Skin of body (tissue), 2 donors: ENCODE data around the gene ADAMTS18. TPM values are rescaled to one million over a fixed set of nuclear protein-coding genes. Genes with fewer than 3 reads are reported as not detected.

Experiments used
- DNase-seq: peaks from one replicate; lab custom pipeline; 2025; lab: John Stamatoyannopoulos, UW
- total RNA-seq: library from RNA; depleted of rRNA; stranded (reverse); fragments of >200 nt; gene quantifications from one replicate; pipeline ENCODE4 v1.2.3, GENCODE V29; 2014

ADAMTS18 gene
- total RNA-seq, 1 donor from 2014 or later, result 25.0 TPM

DNA sequence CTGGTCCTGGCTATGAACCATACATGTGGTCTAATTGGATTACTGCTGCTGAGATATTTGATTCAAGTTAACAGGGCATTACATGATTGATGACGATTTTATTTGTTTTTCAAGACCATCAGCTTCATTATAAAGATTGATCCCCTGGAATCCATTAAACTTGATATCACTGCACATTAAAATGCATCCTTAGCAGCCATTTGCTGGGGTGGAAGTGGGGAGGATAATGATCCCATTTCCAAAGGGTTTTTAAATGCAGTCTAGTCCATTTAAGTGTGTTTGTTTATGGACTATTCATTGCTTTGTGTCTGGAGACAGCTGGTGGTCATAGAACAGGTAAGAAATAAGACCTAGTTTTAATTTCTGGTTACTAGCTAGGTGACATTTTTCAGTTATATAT is 40.9 kb downstream of the ADAMTS18 start:
- no peak for DNase-seq

DNA sequence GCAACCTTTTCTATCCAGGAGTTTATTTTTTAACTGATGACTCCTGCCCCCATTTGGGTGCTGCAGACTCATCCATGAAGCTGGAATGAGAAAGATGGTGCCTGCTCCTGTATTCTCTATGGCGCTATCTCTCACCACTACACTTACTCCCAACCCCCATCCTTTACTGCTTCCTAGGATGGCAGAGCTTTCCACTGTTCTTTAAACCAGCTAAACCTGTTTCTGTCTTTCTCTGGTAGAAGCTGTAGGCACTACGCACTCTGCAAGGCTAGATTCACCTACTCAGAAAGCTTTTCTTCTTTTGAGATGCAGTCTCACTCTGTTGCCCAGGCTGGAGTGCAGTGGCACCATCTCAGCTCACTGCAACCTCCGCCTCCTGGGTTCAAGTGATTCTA is 47.0 kb downstream of the ADAMTS18 start:
- DNase-seq, result no peak

GRCh38 chr16:77386831-77387814 is 47.7 kb downstream of the ADAMTS18 start:
- DNase-seq, result peak; percentile 12

DNA sequence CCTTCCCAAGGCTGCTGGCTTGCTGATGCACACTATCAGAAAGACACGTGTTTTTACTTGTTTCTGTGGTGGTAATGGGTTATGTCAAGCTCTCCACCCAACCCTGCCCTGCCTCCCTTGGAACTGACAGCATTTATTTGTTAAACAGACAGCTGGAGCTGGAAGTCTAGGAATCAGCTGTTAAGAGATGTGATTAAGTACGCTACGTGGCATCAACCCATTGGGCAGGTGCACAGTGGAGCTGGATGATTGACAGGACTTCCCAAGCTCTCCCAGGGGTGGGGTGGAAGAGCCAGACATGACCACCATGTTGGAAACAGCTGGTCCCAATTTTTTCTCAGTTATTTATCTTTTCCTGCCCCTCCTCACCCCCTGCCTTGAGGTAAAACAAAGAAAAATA is 49.4 kb downstream of the ADAMTS18 start:
- peak; percentile 82 for DNase-seq

DNA sequence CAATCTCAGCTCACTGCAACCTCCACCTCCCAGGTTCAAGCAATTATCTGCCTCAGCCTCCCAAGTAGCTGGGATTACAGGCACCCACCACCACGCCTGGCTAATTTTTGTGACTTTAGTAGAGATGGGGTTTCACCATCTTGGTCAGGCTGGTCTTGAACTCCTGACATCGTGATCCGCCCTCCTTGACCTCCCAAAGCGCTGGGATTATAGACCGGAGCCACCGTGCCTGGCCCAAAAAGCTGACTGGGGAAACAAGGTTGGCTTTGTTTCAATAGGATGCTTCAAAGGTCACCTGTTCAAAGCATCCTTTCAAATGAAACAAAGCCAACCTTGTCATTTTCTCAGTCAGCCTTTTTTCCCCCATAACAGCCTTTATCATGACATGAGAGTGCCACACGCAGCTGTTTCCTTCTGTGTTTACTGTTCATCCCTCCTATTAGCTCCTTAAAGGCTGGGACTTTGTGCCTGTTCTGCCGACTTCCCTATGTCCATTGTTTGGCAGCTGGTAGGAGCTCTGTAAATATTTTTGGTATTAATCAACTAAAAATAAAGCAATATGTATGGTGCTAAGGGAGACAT is 51.1 kb downstream of the ADAMTS18 start:
- DNase-seq, result no peak

GRCh38 chr16:77376358-77376757 is 58.5 kb downstream of the ADAMTS18 start:
- no peak for DNase-seq

DNA sequence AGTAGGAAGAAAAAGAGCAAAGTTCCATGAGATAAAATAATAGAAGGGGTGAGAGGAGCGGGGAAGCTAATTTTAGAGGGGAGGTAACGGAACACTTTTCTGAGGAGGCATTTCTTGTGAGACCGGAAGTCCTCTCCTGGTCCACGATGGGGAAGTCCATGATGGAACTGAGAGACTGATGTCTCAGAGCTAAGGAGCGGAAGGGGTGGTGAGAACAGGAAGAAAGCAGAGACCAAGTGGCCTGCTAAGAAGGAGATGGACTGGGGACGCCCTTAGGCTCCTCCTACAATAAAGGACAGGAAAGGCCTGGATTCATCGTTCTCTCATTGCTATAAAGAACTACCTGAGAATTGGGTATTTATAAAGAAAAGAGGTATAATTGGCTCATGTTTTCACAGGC is 59.4 kb downstream of the ADAMTS18 start:
- DNase-seq, result no peak

DNA sequence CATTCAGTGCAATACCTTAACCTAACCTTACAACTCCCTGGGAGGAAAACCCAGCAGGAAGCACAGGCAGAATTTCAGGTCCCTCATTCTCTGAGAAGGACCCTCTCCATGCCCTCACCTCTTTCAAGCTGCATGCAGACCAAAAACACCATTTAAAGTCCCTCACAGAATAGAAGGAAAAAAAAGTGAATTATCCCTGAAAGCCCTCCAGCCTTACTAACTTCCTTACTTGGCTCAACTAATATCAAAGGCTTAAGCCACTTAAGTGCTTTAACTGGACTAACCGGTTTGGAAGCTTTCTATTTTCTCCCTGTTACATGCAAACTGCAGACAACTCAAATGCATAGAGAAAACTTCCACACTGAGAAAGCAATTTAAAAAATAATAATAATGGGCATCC is 60.5 kb downstream of the ADAMTS18 start:
- DNase-seq, result no peak

DNA sequence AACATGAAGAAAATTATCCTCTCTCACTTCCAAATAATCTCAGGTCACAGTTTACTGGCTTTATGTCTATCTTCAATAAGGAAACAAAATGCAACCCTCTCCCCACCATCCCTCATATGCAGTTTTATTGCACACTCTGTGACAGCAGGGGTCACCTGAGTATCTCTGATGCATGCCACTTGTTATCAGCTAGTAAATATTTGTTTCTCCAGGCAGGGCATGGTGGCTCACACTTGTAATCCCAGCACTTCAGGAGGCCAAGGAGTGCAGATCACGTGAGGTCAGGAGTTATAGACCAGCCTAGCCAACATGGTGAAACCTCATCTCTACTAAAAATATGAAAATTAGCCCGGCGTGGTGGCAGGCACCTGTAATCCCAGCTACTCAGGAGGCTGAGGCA is 61.1 kb downstream of the ADAMTS18 start:
- DNase-seq, result no peak

- DNase-seq, result no peak
Measured at GRCh38 chr16:77364770-77365169, 70.1 kb downstream of the ADAMTS18 start.

GRCh38 chr16:77359065-77359502 is 75.8 kb downstream of the ADAMTS18 start:
- DNase-seq, result no peak

GRCh38 chr16:77353587-77354263 is 81.1 kb downstream of the ADAMTS18 start:
- no peak for DNase-seq

DNA sequence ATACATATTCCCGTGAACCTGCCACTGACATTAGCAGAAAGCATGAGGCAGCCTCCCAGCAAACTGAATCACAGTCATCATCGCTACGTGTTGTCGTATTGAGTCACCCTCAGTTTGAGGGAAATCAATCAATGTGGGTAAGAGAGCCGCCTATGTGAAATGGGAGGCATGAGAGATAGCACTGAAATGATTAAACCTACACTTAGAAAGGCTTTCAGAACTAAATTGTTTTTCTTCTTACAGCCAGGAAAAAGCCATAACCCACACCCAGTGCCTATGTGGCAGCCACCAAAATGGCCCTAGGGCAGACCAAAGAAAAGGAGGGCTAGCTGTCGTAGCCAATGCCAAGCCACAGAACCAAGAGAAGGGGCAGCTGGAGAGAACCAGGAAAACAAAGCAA is 90.5 kb downstream of the ADAMTS18 start:
- DNase-seq, result no peak

DNA sequence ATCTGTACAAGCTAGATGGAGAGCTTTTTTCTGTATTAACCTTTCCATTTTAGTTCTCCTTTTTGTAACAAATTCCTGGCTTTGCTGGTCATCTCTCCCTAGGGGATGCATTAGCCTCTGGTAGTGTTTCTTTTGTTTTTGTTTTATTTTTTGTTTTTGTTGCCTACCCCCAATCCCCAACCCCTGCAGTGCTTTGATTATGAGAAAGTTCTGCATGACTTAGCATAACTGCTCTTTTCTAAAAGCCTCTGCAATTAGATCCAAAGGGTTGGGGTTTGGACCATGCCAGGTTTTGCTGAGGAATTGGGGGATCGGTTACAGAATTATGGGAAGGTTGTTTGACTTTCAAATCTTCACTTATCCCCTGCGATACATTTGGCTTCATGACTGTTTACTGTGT is 98.2 kb downstream of the ADAMTS18 start:
- DNase-seq, result no peak

DNA sequence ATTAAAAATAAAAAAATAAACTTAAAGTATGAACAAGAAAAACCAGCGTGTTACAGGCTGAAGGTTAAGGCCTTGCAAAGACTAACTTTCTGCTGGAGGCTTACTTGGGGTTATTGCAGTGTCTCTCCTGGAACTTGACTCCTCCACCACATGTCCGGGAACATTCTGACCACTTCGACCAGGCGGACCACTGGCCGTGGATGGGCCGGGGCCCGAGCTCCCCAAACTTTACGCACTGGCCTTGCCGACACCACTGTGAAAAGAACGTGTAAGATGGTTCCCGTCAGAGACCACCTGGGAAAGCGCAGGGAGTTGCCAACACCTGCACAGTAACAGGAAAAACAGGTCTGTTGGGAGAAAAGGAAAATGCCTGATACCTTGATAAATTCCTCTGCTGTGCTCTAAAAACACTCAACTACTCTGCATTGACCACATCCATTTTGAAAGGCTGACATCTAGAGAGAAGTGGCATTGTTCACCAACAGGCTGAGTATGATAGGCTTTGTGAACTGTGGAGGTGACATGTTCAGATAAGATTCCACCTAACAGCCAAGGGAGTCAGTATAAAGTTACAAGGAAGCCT is 99.1 kb downstream of the ADAMTS18 start:
- no peak for DNase-seq

DNA sequence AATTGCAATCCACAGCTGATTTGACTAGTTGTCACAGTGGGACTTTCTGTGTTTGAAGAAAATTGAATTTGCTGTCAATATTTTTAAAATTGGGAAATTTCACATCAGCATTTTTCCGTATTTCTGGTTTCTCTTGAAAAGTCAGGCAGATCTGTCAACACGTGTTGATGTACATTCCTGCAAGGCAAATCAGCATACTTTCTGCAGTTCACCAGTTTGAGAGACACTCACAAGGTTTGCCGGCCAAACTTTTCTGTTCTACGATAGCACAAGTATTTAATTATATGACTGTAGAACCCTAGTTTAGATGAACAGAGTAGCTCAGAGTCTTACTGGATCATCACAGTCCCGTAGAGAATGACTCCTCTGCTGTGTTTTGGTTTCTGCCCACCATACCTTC is 102.0 kb downstream of the ADAMTS18 start:
- no peak for DNase-seq

DNA sequence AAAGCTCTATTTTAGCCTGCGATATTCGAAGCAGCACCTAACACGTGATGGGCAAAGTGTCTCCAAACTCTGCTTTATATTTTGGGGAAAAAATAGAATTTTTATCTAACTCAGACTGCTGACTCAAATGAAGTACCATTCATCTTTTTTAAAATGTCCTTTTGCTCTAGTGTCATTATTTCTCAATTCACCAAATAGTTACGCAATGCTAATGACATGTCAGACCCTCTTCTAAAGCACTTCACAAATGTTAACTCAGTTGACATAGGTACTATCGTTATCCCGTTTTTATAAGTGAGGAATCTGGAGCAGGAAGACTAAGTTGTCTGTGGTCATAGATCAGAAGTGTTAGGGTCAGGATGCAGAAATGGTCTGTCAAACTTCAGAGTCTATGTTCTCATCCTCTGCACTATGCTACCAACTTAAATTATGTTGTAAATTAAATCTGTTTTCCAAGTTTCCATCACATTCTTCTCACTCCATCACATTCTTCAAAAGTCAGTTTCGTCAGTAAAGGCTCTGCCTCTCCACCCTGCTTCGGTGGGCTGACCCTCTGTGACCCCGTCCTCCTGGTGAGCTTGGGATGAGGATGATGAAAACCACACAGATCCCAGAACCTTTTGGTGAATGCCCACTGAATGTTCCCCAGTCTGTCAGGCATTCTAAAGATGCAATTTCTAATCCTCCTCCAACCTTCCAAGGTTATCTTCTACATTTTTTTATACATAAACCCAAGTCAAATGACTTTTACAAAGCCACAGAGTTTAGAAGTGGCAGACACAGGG is 102.8 kb downstream of the ADAMTS18 start:
- no peak for DNase-seq

- no peak for DNase-seq
Measured at GRCh38 chr16:77331043-77331442, 103.8 kb downstream of the ADAMTS18 start.

DNA sequence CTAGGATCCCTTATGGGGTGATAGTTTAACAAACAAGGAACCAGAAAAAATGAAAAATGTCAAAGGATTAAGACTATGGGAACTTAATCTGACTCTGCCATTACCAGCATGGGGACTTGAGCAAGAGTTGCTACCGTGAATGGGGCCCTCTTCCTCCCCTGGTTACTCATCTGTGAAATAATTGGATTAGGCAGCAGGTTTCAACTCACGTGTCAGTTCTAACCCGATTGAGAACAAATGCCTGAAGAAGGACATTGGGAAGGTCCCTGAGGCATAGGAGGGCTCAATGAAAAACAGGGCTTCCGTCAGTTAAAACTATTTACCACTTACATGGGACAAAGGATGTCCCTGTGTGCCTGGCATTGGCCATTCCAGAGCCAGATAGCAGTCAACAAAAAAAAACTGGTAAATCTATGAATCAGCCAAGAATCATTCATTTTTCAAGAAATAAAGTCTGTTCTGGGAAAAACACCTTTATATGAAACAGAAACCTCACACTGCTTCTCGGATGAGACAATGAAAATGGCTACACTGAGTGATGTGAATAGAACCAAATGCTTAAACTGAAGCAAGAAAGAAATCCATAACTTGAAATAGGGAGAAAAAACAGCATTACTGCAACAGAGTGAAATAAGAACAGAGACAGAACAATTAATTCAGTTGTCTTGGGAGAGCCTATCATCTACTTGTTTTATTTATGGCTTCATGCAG is 104.3 kb downstream of the ADAMTS18 start:
- no peak for DNase-seq

- DNase-seq, result no peak
Measured at GRCh38 chr16:77328768-77329167, 106.1 kb downstream of the ADAMTS18 start.
